NB4 (cell line): ENCODE measurements around the gene SPC24.

ENCODE experiments used
- CTCF ChIP-seq: IDR thresholded peaks from one replicate; pipeline ENCODE4 v1.5.1; 2012; ENCODE audit warnings: low read depth, low read length
- MAX ChIP-seq: IDR thresholded peaks from 2 replicates; pipeline ENCODE4 v1.6.1; 2011; ENCODE audit warnings: low read depth, low read length
- MYC ChIP-seq: IDR thresholded peaks from 2 replicates; pipeline ENCODE4 v1.6.1; 2011; ENCODE audit warnings: low read depth, low read length
- POLR2A ChIP-seq: IDR thresholded peaks from 2 replicates; pipeline ENCODE4 v1.6.1; 2011; ENCODE audit warnings: mild to moderate bottlenecking; ENCODE audit not compliant: insufficient read length; ENCODE audit errors: extremely low read depth

GRCh38 chr19:11192957-11193939, 37.7 kb upstream of the SPC24 start:
- no peak for TF ChIP-seq POLR2A
- no peak for TF ChIP-seq CTCF
- no peak for TF ChIP-seq MYC
- no peak for TF ChIP-seq MAX
